ENCODE data around the gene LRRC8E. TPM values are rescaled to one million over a fixed set of nuclear protein-coding genes. Genes with fewer than 3 reads are reported as not detected.

Gene LRRC8E
- total RNA-seq, 1 donor from 2014 or later = 0.08 TPM

- H3K4me3 Mint-ChIP-seq (ENCODE audit: unreplicated experiment) = peak overlapping the region; percentile 94
- peak overlapping the region; percentile 92 for H3K27ac Mint-ChIP-seq (ENCODE audit: unreplicated experiment)
- peaks cover 12% of the 10 kb centered on the region for H3K4me1 Mint-ChIP-seq (ENCODE audit: unreplicated experiment)
- H3K36me3 Mint-ChIP-seq (ENCODE audit: low read depth, unreplicated experiment) = peaks cover 9% of the 10 kb centered on the region
- TF ChIP-seq, protein P1, sequence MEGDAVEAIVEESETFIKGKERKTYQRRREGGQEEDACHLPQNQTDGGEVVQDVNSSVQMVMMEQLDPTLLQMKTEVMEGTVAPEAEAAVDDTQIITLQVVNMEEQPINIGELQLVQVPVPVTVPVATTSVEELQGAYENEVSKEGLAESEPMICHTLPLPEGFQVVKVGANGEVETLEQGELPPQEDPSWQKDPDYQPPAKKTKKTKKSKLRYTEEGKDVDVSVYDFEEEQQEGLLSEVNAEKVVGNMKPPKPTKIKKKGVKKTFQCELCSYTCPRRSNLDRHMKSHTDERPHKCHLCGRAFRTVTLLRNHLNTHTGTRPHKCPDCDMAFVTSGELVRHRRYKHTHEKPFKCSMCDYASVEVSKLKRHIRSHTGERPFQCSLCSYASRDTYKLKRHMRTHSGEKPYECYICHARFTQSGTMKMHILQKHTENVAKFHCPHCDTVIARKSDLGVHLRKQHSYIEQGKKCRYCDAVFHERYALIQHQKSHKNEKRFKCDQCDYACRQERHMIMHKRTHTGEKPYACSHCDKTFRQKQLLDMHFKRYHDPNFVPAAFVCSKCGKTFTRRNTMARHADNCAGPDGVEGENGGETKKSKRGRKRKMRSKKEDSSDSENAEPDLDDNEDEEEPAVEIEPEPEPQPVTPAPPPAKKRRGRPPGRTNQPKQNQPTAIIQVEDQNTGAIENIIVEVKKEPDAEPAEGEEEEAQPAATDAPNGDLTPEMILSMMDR (IDR thresholded peaks at IDR 0.05; ENCODE audit: unreplicated experiment) = no peak
- H3K27me3 Mint-ChIP-seq (ENCODE audit: unreplicated experiment) = peaks cover 13% of the 10 kb centered on the region
- DNase-seq (ENCODE audit: low spot score) = no peak
- H3K9me3 Mint-ChIP-seq (ENCODE audit: unreplicated experiment) = no peaks in the 10 kb centered on the region
These were observed 16.0 kb downstream of the LRRC8E start for GRCh38 chr19:7904074-7905020.

GRCh38 chr19:7905268-7905667, 17.0 kb downstream of the LRRC8E start:
- Mint-ChIP-seq H3K27me3 (ENCODE audit: unreplicated experiment) (peaks cover 13% of the 10 kb centered on the region), H3K4me3 (ENCODE audit: unreplicated experiment) (peak overlapping the region; percentile 94), H3K36me3 (ENCODE audit: low read depth, unreplicated experiment) (peaks cover 9% of the 10 kb centered on the region), H3K4me1 (ENCODE audit: unreplicated experiment) (peaks cover 12% of the 10 kb centered on the region), H3K27ac (ENCODE audit: unreplicated experiment) (peak overlapping the region; percentile 92), H3K9me3 (ENCODE audit: unreplicated experiment) (no peaks in the 10 kb centered on the region)
- DNase-seq (ENCODE audit: low spot score) = no peak
- TF ChIP-seq, protein P1 (IDR thresholded peaks at IDR 0.05; ENCODE audit: unreplicated experiment) = no peak

DNA sequence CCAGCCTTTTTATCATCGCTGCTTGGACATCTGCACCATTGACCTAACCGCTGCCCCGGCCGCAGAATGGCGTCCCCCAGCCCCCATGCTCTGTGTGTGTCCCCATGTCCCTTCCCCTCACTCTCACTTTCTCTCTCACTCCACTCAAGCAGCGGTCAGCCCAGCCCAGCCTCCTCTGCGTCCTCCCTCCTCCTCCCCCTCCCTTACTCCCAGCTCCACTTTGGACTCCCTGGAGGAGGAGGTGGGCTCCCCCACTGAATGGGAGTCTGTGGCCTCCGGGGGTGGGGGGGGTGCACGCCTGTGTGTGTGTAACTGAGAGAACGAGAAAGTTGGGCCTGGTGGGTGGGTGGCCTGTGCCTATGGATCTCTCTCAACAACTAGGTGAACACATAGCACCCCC, 17.5 kb downstream of the LRRC8E start:
- Mint-ChIP-seq H3K4me3 (ENCODE audit: unreplicated experiment) (peak overlapping the region; percentile 76), H3K4me1 (ENCODE audit: unreplicated experiment) (peaks cover 12% of the 10 kb centered on the region), H3K27me3 (ENCODE audit: unreplicated experiment) (peaks cover 11% of the 10 kb centered on the region), H3K27ac (ENCODE audit: unreplicated experiment) (peak overlapping the region; percentile 62), H3K36me3 (ENCODE audit: low read depth, unreplicated experiment) (peaks cover 9% of the 10 kb centered on the region), H3K9me3 (ENCODE audit: unreplicated experiment) (no peaks in the 10 kb centered on the region)
- DNase-seq (ENCODE audit: low spot score) = no peak
- TF ChIP-seq, protein P1 (IDR thresholded peaks at IDR 0.05; ENCODE audit: unreplicated experiment) = no peak

DNA sequence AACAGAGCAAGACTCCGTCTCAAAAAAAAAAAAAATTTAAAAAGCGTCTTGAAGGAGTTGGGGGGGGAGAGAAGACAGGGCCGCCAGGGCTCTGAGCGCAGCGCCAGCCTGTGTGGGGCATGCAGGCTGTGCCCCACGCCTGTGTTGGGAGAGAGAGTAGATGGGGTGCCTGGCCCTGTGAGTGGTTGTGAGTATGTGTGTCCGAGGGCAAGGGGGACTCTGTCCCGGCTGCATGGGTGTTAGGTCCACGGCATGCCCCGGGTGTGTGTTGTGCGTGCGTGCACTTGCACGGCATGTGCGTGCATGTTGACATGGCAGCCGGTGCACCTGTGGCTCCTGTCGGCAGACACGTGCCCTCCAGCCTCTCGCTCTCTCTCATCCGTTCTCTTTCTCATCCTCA, 18.8 kb downstream of the LRRC8E start:
- Mint-ChIP-seq H3K27ac (ENCODE audit: unreplicated experiment) (no peak overlapping the region), H3K36me3 (ENCODE audit: low read depth, unreplicated experiment) (peaks cover 9% of the 10 kb centered on the region), H3K9me3 (ENCODE audit: unreplicated experiment) (no peaks in the 10 kb centered on the region), H3K27me3 (ENCODE audit: unreplicated experiment) (peaks cover 11% of the 10 kb centered on the region), H3K4me1 (ENCODE audit: unreplicated experiment) (peaks cover 12% of the 10 kb centered on the region), H3K4me3 (ENCODE audit: unreplicated experiment) (no peak overlapping the region)
- no peak for DNase-seq (ENCODE audit: low spot score)
- TF ChIP-seq, protein P1 (IDR thresholded peaks at IDR 0.05; ENCODE audit: unreplicated experiment) = no peak

- H3K36me3 Mint-ChIP-seq (ENCODE audit: low read depth, unreplicated experiment) = peaks cover 9% of the 10 kb centered on the region
- H3K27ac Mint-ChIP-seq (ENCODE audit: unreplicated experiment) = no peak overlapping the region
- DNase-seq (ENCODE audit: low spot score) = no peak
- peaks cover 12% of the 10 kb centered on the region for H3K4me1 Mint-ChIP-seq (ENCODE audit: unreplicated experiment)
- TF ChIP-seq, protein P1 (IDR thresholded peaks at IDR 0.05; ENCODE audit: unreplicated experiment) = no peak
- H3K9me3 Mint-ChIP-seq (ENCODE audit: unreplicated experiment) = no peaks in the 10 kb centered on the region
- H3K4me3 Mint-ChIP-seq (ENCODE audit: unreplicated experiment) = no peak overlapping the region
- peaks cover 11% of the 10 kb centered on the region for H3K27me3 Mint-ChIP-seq (ENCODE audit: unreplicated experiment)
These were observed 19.2 kb downstream of the LRRC8E start for GRCh38 chr19:7907544-7907943.

Data from endothelial cell (in vitro differentiated cells).